ENCODE data around the gene ATF4. TPM values are rescaled to one million over a fixed set of nuclear protein-coding genes. Genes with fewer than 3 reads are reported as not detected.

The ATF4 gene
- total and polyA plus RNA-seq, 2 donors (not counting 3 experiments of a cell fraction or from before 2014, with no cell fraction given), result 312 to 668 TPM

DNA sequence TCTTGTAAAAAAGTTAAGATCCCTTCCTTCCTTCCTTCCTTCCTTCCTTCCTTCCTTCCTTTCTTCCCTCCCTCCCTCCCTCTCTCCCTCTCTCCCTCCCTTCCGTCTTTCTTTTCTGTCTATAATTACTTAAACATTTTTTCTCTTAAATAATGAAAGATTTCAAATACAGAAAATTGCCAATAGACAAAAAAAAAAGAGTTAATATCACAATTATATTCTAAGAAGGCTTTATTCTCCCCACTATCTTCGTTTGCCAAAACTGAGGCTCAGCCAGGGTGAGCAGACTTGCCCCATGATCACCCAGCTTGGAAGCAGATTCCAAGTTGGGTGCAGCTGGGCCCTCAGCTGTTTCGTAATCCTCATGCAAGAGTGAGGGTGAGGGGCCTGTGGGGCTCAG, 49.9 kb downstream of the ATF4 start:
- TF ChIP-seq POLR2AphosphoS5 (IDR thresholded peaks at IDR 0.05; ENCODE audit: insufficient read depth, low read depth, low read length), result no peak
- TF ChIP-seq EZH2 (IDR thresholded peaks at IDR 0.05; ENCODE audit: borderline replicate concordance, low read depth, low read length, severe bottlenecking), result no peak
- TF ChIP-seq JUN (IDR thresholded peaks at IDR 0.05; ENCODE audit: borderline replicate concordance, insufficient read depth, insufficient read length, low read depth), result no peak
- no peak for TF ChIP-seq FOS (IDR thresholded peaks at IDR 0.05; ENCODE audit: borderline replicate concordance, insufficient read depth, low read length)
- TF ChIP-seq, protein P1, sequence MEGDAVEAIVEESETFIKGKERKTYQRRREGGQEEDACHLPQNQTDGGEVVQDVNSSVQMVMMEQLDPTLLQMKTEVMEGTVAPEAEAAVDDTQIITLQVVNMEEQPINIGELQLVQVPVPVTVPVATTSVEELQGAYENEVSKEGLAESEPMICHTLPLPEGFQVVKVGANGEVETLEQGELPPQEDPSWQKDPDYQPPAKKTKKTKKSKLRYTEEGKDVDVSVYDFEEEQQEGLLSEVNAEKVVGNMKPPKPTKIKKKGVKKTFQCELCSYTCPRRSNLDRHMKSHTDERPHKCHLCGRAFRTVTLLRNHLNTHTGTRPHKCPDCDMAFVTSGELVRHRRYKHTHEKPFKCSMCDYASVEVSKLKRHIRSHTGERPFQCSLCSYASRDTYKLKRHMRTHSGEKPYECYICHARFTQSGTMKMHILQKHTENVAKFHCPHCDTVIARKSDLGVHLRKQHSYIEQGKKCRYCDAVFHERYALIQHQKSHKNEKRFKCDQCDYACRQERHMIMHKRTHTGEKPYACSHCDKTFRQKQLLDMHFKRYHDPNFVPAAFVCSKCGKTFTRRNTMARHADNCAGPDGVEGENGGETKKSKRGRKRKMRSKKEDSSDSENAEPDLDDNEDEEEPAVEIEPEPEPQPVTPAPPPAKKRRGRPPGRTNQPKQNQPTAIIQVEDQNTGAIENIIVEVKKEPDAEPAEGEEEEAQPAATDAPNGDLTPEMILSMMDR (IDR thresholded peaks at IDR 0.05; ENCODE audit: extremely low read depth in 1 of 2, insufficient read depth in 1 of 2, low read depth in 1 of 2, low read length in 2 of 2), result no peak
- TF ChIP-seq POLR2A (IDR thresholded peaks at IDR 0.05; ENCODE audit: low read depth, low read length), result no peak
- TF ChIP-seq, protein P2, sequence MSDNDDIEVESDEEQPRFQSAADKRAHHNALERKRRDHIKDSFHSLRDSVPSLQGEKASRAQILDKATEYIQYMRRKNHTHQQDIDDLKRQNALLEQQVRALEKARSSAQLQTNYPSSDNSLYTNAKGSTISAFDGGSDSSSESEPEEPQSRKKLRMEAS (IDR thresholded peaks at IDR 0.05; ENCODE audit: insufficient read depth, insufficient read length), result no peak
- no peak for TF ChIP-seq MYC (IDR thresholded peaks at IDR 0.05; ENCODE audit: low read depth, low read length)
- TF ChIP-seq GATA2 (IDR thresholded peaks at IDR 0.05; ENCODE audit: insufficient read depth, insufficient read length, low read depth, low read length), result no peak
- no peaks in the 10 kb centered on the region for H3K27me3 ChIP-seq (ENCODE audit: control insufficient read depth in 2 of 2, insufficient read depth in 2 of 2, low read length in 2 of 2)
- no peaks in the 10 kb centered on the region for H3K79me2 ChIP-seq (ENCODE audit: control insufficient read depth, insufficient read depth, low read length)
- no peak overlapping the region for H3K27ac ChIP-seq (ENCODE audit: insufficient read depth, low read depth, low read length)
- CTCF ChIA-PET, result interaction anchor here (0.9 to 1.1 kb wide), 4 partner anchors 8 to 36 kb away, joined by 3 read pairs; no protein-coding TSS in a partner anchor
- dilution Hi-C loops (cut with MboI; ENCODE audit: extremely low pct_ligation_motif_present, low sequenced_read_pairs), result loop anchor here (25.0 kb wide), 1 partner anchor 442 kb away; no protein-coding TSS in a partner anchor
- POLR2A ChIA-PET, result no interaction called here
- H3K4me1 ChIP-seq (ENCODE audit: control insufficient read depth, extremely low read depth, insufficient read depth, low read length), result peaks cover 9% of the 10 kb centered on the region
- no peak overlapping the region for H2AFZ ChIP-seq (ENCODE audit: low read depth, low read length)
- H3K9me1 ChIP-seq (replicated peaks; ENCODE audit: control insufficient read depth, extremely low read depth, insufficient read depth, low read length), result no peaks in the 10 kb centered on the region
- DNase-seq (ENCODE audit: low read depth, low spot score) (no peak), FAIRE-seq (no peak)
- no peaks in the 10 kb centered on the region for H3K36me3 ChIP-seq (ENCODE audit: control insufficient read depth in 2 of 2, extremely low read depth in 1 of 2, insufficient read depth in 2 of 2, low read length in 2 of 2)
- H3K9ac ChIP-seq (replicated peaks; ENCODE audit: extremely low read depth, insufficient read depth, low read length), result no peak overlapping the region
- H3K4me3 ChIP-seq (replicated peaks in 1 of 3; ENCODE audit: insufficient read depth in 1 of 3, low read depth in 1 of 3, low read length in 3 of 3), result no peak overlapping the region
- no peaks in the 10 kb centered on the region for H3K9me3 ChIP-seq (replicated peaks; ENCODE audit: control insufficient read depth, insufficient read depth, low read length)
- BruUV-seq (replicated peaks), result no TSS peak
- no peaks in the 10 kb centered on the region for H4K20me1 ChIP-seq (replicated peaks; ENCODE audit: control insufficient read depth, extremely low read depth, insufficient read depth, low read length)
- H3K4me2 ChIP-seq (ENCODE audit: insufficient read depth, low read length), result no peak overlapping the region
- intact Hi-C loops (cut with micrococcal nuclease), result loop anchor here (10.0 kb wide), 1 partner anchor 95 kb away; no protein-coding TSS in a partner anchor
